ENCODE data around the gene AP4M1.

Gene AP4M1

GRCh38 chr7:100100420-100101015 is 925 bp upstream of the AP4M1 start (continued):
- TF ChIP-seq ZNF560 (tag by site-specific recombination; IDR thresholded peaks at IDR 0.05; ENCODE audit: borderline replicate concordance) (no peak), ZNF266 (tag by site-specific recombination; IDR thresholded peaks at IDR 0.05; ENCODE audit: low read depth) (no peak), ZXDB (tag by site-specific recombination; IDR thresholded peaks at IDR 0.05) (peak; percentile 90), ZNF239 (tag by site-specific recombination; IDR thresholded peaks at IDR 0.05) (no peak), ZNF138 (tag by site-specific recombination; IDR thresholded peaks at IDR 0.05; ENCODE audit: borderline replicate concordance) (no peak), ZBTB8A (tag by site-specific recombination; IDR thresholded peaks at IDR 0.05) (peak; percentile 97), ZNF280C (tag by site-specific recombination; IDR thresholded peaks at IDR 0.05) (no peak), PRDM1 (tag by site-specific recombination; IDR thresholded peaks at IDR 0.05) (no peak), ZFP3 (tag by site-specific recombination; IDR thresholded peaks at IDR 0.05; ENCODE audit: low read depth) (no peak), KLF10 (tag by site-specific recombination; IDR thresholded peaks at IDR 0.05) (peak; percentile 88), ZSCAN18 (tag by site-specific recombination; IDR thresholded peaks at IDR 0.05) (no peak), ZNF623 (tag by site-specific recombination; IDR thresholded peaks at IDR 0.05) (no peak), HOXC10 (CRISPR knock-in tag; IDR thresholded peaks at IDR 0.05) (0 out of 2 replicates have a peak, but pooled peaks have one; percentile 66), ZNF280D (tag by site-specific recombination; IDR thresholded peaks at IDR 0.05) (no peak), HOXD13 (CRISPR knock-in tag; IDR thresholded peaks at IDR 0.05; ENCODE audit: borderline replicate concordance) (peak; percentile 63; the same call in 1 of the 2 replicates), ZNF48 (tag by site-specific recombination; IDR thresholded peaks at IDR 0.05) (no peak), IKZF3 (tag by site-specific recombination; IDR thresholded peaks at IDR 0.05) (peak; percentile 72; the same call in 1 of the 2 replicates), ZNF423 (tag by site-specific recombination; IDR thresholded peaks at IDR 0.05) (no peak), GLI4 (tag by site-specific recombination; IDR thresholded peaks at IDR 0.05) (no peak), ZNF394 (tag by site-specific recombination; IDR thresholded peaks at IDR 0.05; ENCODE audit: borderline replicate concordance) (peak; percentile 36), ZSCAN23 (tag by site-specific recombination; IDR thresholded peaks at IDR 0.05) (no peak), ZSCAN5A (tag by site-specific recombination; IDR thresholded peaks at IDR 0.05) (peak; percentile 91; the same call in 1 of the 2 replicates), MEIS1 (CRISPR knock-in tag; IDR thresholded peaks at IDR 0.05; ENCODE audit: borderline replicate concordance) (no peak), ZNF335 (tag by site-specific recombination; conservative IDR thresholded peaks at IDR 0.05) (no peak), ZNF169 (tag by site-specific recombination; IDR thresholded peaks at IDR 0.05) (no peak), WT1 (tag by site-specific recombination; IDR thresholded peaks at IDR 0.05) (peak; percentile 79), YY1 (tag by site-specific recombination; IDR thresholded peaks at IDR 0.05) (peak; percentile 71), ZNF398 (tag by site-specific recombination; IDR thresholded peaks at IDR 0.05) (peak; percentile 39; the same call in 1 of the 2 replicates), OVOL3 (tag by site-specific recombination; IDR thresholded peaks at IDR 0.05) (no peak), FEZF1 (tag by site-specific recombination; IDR thresholded peaks at IDR 0.05) (no peak; the same call in 1 of the 2 replicates), ZNF10 (tag by site-specific recombination; IDR thresholded peaks at IDR 0.05) (no peak)
